Astrocyte (in vitro differentiated cells and primary cell): ENCODE results near the gene CD276. TPM values are rescaled to one million over a fixed set of nuclear protein-coding genes. Genes with fewer than 3 reads are reported as not detected.
A peak's percentile ranks its signal among the peaks of the same experiment; 100 is the strongest.

Experiments
- DNase-seq: peaks from one replicate; pipeline ENCODE4 v3.0.0-alpha.2; 2010; ENCODE audit warnings: low read depth
- FAIRE-seq: peaks from 2 replicates; lab custom pipeline; 2011; peaks lifted over from hg19 to GRCh38; lab: Jason Lieb, UNC
- H2AFZ ChIP-seq: 2 replicates; pipeline ENCODE4 v1.6.0; 2012; ENCODE audit warnings: low read depth, low read length, inconsistent platforms
- H3K27ac ChIP-seq: 2 replicates; pipeline ENCODE4 v1.5.1; 2011; ENCODE audit warnings: low read depth, low read length, inconsistent platforms
- H3K27me3 ChIP-seq: 2 replicates; pipeline ENCODE4 v1.6.0; 2011; ENCODE audit warnings: low read length, inconsistent platforms; ENCODE audit not compliant: insufficient read depth
- H3K36me3 ChIP-seq: 2 replicates; pipeline ENCODE4 v1.5.1; 2011; ENCODE audit warnings: low read length, inconsistent platforms; ENCODE audit not compliant: insufficient read depth
- H3K4me1 ChIP-seq: 2 replicates; pipeline ENCODE4 v1.5.1; 2011; ENCODE audit warnings: low read length, inconsistent platforms; ENCODE audit not compliant: insufficient read depth
- H3K4me2 ChIP-seq: 2 replicates; pipeline ENCODE4 v1.6.0; 2012; ENCODE audit warnings: low read length, inconsistent platforms
- H3K4me3 ChIP-seq: 2 replicates; pipeline ENCODE4 v1.5.1; 2011; ENCODE audit warnings: low read depth, mild to moderate bottlenecking, low read length, inconsistent platforms; ENCODE audit not compliant: insufficient read depth
- H3K79me2 ChIP-seq: 2 replicates; pipeline ENCODE4 v1.6.0; 2012; ENCODE audit warnings: mild to moderate bottlenecking, low read length, inconsistent platforms; ENCODE audit not compliant: insufficient read depth
- H3K9ac ChIP-seq: 2 replicates; pipeline ENCODE4 v1.6.0; 2012; ENCODE audit warnings: mild to moderate bottlenecking, low read length, inconsistent platforms
- H3K9me3 ChIP-seq: 2 replicates; pipeline ENCODE4 v1.5.1; 2012; ENCODE audit warnings: low read depth, mild to moderate bottlenecking, low read length, inconsistent platforms; ENCODE audit not compliant: insufficient read depth
- H4K20me1 ChIP-seq: 2 replicates; pipeline ENCODE4 v1.6.0; 2012; ENCODE audit warnings: low read length, inconsistent platforms; ENCODE audit not compliant: insufficient read depth
- H3K27ac Mint-ChIP-seq: one replicate; pipeline ENCODE4 v1.8.0; 2021; ENCODE audit warnings: mild to moderate bottlenecking, mixed read lengths; ENCODE audit not compliant: unreplicated experiment
- H3K27me3 Mint-ChIP-seq: one replicate; pipeline ENCODE4 v1.8.0; 2021; ENCODE audit warnings: low read depth, mixed read lengths; ENCODE audit not compliant: unreplicated experiment
- H3K36me3 Mint-ChIP-seq: one replicate; pipeline ENCODE4 v1.8.0; 2021; ENCODE audit warnings: low read depth, mixed read lengths; ENCODE audit not compliant: unreplicated experiment
- H3K4me1 Mint-ChIP-seq: one replicate; pipeline ENCODE4 v1.8.0; 2021; ENCODE audit warnings: low read depth, mixed read lengths; ENCODE audit not compliant: unreplicated experiment
- H3K4me3 Mint-ChIP-seq: one replicate; pipeline ENCODE4 v1.8.0; 2021; ENCODE audit warnings: mild to moderate bottlenecking, moderate library complexity, mixed read lengths; ENCODE audit not compliant: unreplicated experiment
- H3K9me3 Mint-ChIP-seq: one replicate; pipeline ENCODE4 v1.8.0; 2021; ENCODE audit warnings: mild to moderate bottlenecking, mixed read lengths; ENCODE audit not compliant: unreplicated experiment
- CTCF ChIP-seq: IDR thresholded peaks from 2 replicates; pipeline ENCODE4 v1.5.1; 2011; ENCODE audit warnings: low read depth, mild to moderate bottlenecking, inconsistent platforms, low read length, moderate library complexity; ENCODE audit not compliant: insufficient read depth
- EZH2 ChIP-seq: IDR thresholded peaks from 2 replicates; pipeline ENCODE4 v1.6.1; 2012; ENCODE audit warnings: mild to moderate bottlenecking, low read length, inconsistent platforms; ENCODE audit not compliant: insufficient read depth
- total RNA-seq: library from RNA; stranded (reverse); gene quantifications from 2 replicates; pipeline ENCODE4 v1.2.1, GENCODE V29; 2021

CD276 gene
- total RNA-seq, 1 donor from 2014 or later = 225 TPM

GRCh38 chr15:73684581-73685455, 635 bp downstream of the CD276 start:
- H3K27ac Mint-ChIP-seq = peak overlapping the region; percentile 53
- Histone ChIP-seq H3K27ac (peak overlapping the region; percentile 85), H3K4me2 (peak overlapping the region; percentile 85), H3K9me3 (no peaks in the 10 kb centered on the region), H4K20me1 (peaks cover 46% of the 10 kb centered on the region), H3K36me3 (no peaks in the 10 kb centered on the region), H2AFZ (no peak overlapping the region), H3K4me1 (peaks cover 50% of the 10 kb centered on the region), H3K27me3 (no peaks in the 10 kb centered on the region), H3K79me2 (peaks cover 54% of the 10 kb centered on the region), H3K4me3 (peak overlapping the region; percentile 82), H3K9ac (peak overlapping the region; percentile 93)
- peaks cover 48% of the 10 kb centered on the region for H3K4me1 Mint-ChIP-seq
- no peaks in the 10 kb centered on the region for H3K36me3 Mint-ChIP-seq
- peak; percentile 75 for DNase-seq
- H3K27me3 Mint-ChIP-seq = peaks cover 4% of the 10 kb centered on the region
- FAIRE-seq = no peak
- no peak for TF ChIP-seq EZH2
- no peak for TF ChIP-seq CTCF
- H3K9me3 Mint-ChIP-seq = no peaks in the 10 kb centered on the region
- H3K4me3 Mint-ChIP-seq = peak overlapping the region; percentile 84

GRCh38 chr15:73685981-73686380, 1.8 kb downstream of the CD276 start:
- H3K4me3 ChIP-seq = peak overlapping the region; percentile 82
- TF ChIP-seq EZH2 (no peak), CTCF (no peak)
- H3K27ac Mint-ChIP-seq = peak overlapping the region; percentile 63
- FAIRE-seq (no peak), DNase-seq (no peak)
- H3K36me3 ChIP-seq = no peaks in the 10 kb centered on the region
- peak overlapping the region; percentile 85 for H3K27ac ChIP-seq
- H3K79me2 ChIP-seq = peaks cover 66% of the 10 kb centered on the region
- H3K27me3 Mint-ChIP-seq = peaks cover 4% of the 10 kb centered on the region
- H3K4me2 ChIP-seq = peak overlapping the region; percentile 85
- no peaks in the 10 kb centered on the region for H3K9me3 Mint-ChIP-seq
- no peaks in the 10 kb centered on the region for H3K27me3 ChIP-seq
- peak overlapping the region; percentile 93 for H3K9ac ChIP-seq
- H2AFZ ChIP-seq = no peak overlapping the region
- H3K36me3 Mint-ChIP-seq = no peaks in the 10 kb centered on the region
- H3K9me3 ChIP-seq = no peaks in the 10 kb centered on the region
- peaks cover 48% of the 10 kb centered on the region for H3K4me1 Mint-ChIP-seq
- H3K4me3 Mint-ChIP-seq = peak overlapping the region; percentile 84
- peaks cover 52% of the 10 kb centered on the region for H3K4me1 ChIP-seq
- H4K20me1 ChIP-seq = peaks cover 58% of the 10 kb centered on the region
